DMS153 treated with DMSO at 0.1 percent for 48 hours (cell line): Measurements from ENCODE around the gene CYSTM1.
"Not testable (repeated sequence)": the region's sequence is repeated elsewhere in the genome, so short reads cannot be mapped to it uniquely, and the experiment has no call there.

Source experiments
- DNase-seq: peaks from one replicate; lab custom pipeline; 2025; ENCODE audit not compliant: unreplicated experiment; lab: John Stamatoyannopoulos, UW

The CYSTM1 gene

GRCh38 chr5:140148508-140148907 lies 26.5 kb upstream of the CYSTM1 start:
- no peak for DNase-seq

GRCh38 chr5:140150201-140150600 lies 24.8 kb upstream of the CYSTM1 start:
- DNase-seq: no peak

- DNase-seq: no peak
Observed at GRCh38 chr5:140151144-140152021, 23.6 kb upstream of the CYSTM1 start.

- no peak for DNase-seq
Observed at GRCh38 chr5:140152022-140152999, 22.7 kb upstream of the CYSTM1 start.

- no peak for DNase-seq
Observed at GRCh38 chr5:140153255-140153654, 21.7 kb upstream of the CYSTM1 start.

GRCh38 chr5:140153905-140154304 lies 21.1 kb upstream of the CYSTM1 start:
- DNase-seq: no peak

GRCh38 chr5:140154710-140155381 lies 20.1 kb upstream of the CYSTM1 start:
- DNase-seq: not testable (repeated sequence)

GRCh38 chr5:140157032-140157781 lies 17.8 kb upstream of the CYSTM1 start:
- DNase-seq: no peak

GRCh38 chr5:140159014-140159927 lies 15.7 kb upstream of the CYSTM1 start:
- DNase-seq: no peak

- DNase-seq: no peak
Observed at GRCh38 chr5:140162275-140162674, 12.7 kb upstream of the CYSTM1 start.

- no peak for DNase-seq
Observed at GRCh38 chr5:140162781-140163180, 12.2 kb upstream of the CYSTM1 start.

- no peak for DNase-seq
Observed at GRCh38 chr5:140165101-140165922, 9.7 kb upstream of the CYSTM1 start.

- DNase-seq: no peak
Observed at GRCh38 chr5:140165923-140166270, 9.1 kb upstream of the CYSTM1 start.

- DNase-seq: no peak
Observed at GRCh38 chr5:140166911-140167310, 8.1 kb upstream of the CYSTM1 start.

GRCh38 chr5:140168371-140168770 lies 6.6 kb upstream of the CYSTM1 start:
- DNase-seq: no peak

- DNase-seq: no peak
Observed at GRCh38 chr5:140169410-140169809, 5.6 kb upstream of the CYSTM1 start.

- DNase-seq: no peak
Observed at GRCh38 chr5:140172483-140172882, 2.5 kb upstream of the CYSTM1 start.

GRCh38 chr5:140174014-140174413 lies 974 bp upstream of the CYSTM1 start:
- DNase-seq: no peak
